Central memory CD8-positive, alpha-beta T cell (primary cell): ENCODE data around the gene SSX1.
"Not testable (repeated sequence)": the region's sequence is repeated elsewhere in the genome, so short reads cannot be mapped to it uniquely, and the experiment has no call there.

Experiments used
- ATAC-seq: fragments of 150-1000 bp; cut with Tn5 transposase; replicated peaks from 2 replicates; pipeline ENCODE4 v1.10.0; 2022; ENCODE audit warnings: mild to moderate bottlenecking, moderate FRiP score, moderate number of reproducible peaks; ENCODE audit not compliant: poor library complexity, severe bottlenecking; ENCODE audit errors: extremely low read depth
- DNase-seq, 2 donors: peaks; one replicate each; pipeline ENCODE4 v3.0.0; 2021; ENCODE audit warnings: low spot score in 2 of 2
- H3K27ac Mint-ChIP-seq: one replicate; pipeline ENCODE4 v1.8.0; 2022; ENCODE audit warnings: low read depth, mild to moderate bottlenecking, moderate library complexity, mixed read lengths
- H3K27me3 Mint-ChIP-seq: one replicate; pipeline ENCODE4 v1.8.0; 2022; ENCODE audit warnings: mixed read lengths
- H3K36me3 Mint-ChIP-seq: one replicate; pipeline ENCODE4 v1.8.0; 2022; ENCODE audit warnings: mild to moderate bottlenecking, moderate library complexity, mixed read lengths; ENCODE audit not compliant: insufficient read depth
- H3K4me1 Mint-ChIP-seq: one replicate; pipeline ENCODE4 v1.8.0; 2022; ENCODE audit warnings: mixed read lengths
- H3K4me3 Mint-ChIP-seq: one replicate; pipeline ENCODE4 v1.8.0; 2022; ENCODE audit warnings: mild to moderate bottlenecking, moderate library complexity, mixed read lengths
- H3K9me3 Mint-ChIP-seq: one replicate; pipeline ENCODE4 v1.8.0; 2022; ENCODE audit warnings: mixed read lengths

Gene SSX1

GRCh38 chrX:48255062-48255796, at the start of gene SSX1:
TSS of gene SSX1 (plus strand) at chrX:48255392. CDS start at chrX:48257242, 1,850 bp downstream.
- not testable (repeated sequence) for DNase-seq, H3K27ac Mint-ChIP-seq, H3K4me3 Mint-ChIP-seq, H3K9me3 Mint-ChIP-seq, ATAC-seq, H3K36me3 Mint-ChIP-seq, H3K4me1 Mint-ChIP-seq, H3K27me3 Mint-ChIP-seq

GRCh38 chrX:48214341-48214740, 40.9 kb upstream of the SSX1 start:
- H3K4me3 Mint-ChIP-seq, result not testable (repeated sequence)

GRCh38 chrX:48224196-48224595, 31.0 kb upstream of the SSX1 start:
- H3K4me1 Mint-ChIP-seq, H3K27ac Mint-ChIP-seq, H3K4me3 Mint-ChIP-seq, H3K9me3 Mint-ChIP-seq, DNase-seq, H3K36me3 Mint-ChIP-seq, ATAC-seq, H3K27me3 Mint-ChIP-seq: not testable (repeated sequence)

More at GRCh38 chrX:48214341-48214740, 40.9 kb upstream of the SSX1 start:
- not testable (repeated sequence) for DNase-seq, H3K36me3 Mint-ChIP-seq, H3K27ac Mint-ChIP-seq, H3K9me3 Mint-ChIP-seq, ATAC-seq, H3K4me1 Mint-ChIP-seq
- H3K27me3 Mint-ChIP-seq, result peaks cover 21% of the 10 kb centered on the region

GRCh38 chrX:48252945-48253344, 2.2 kb upstream of the SSX1 start:
- ATAC-seq, H3K36me3 Mint-ChIP-seq, H3K4me3 Mint-ChIP-seq, H3K4me1 Mint-ChIP-seq, H3K27ac Mint-ChIP-seq, H3K27me3 Mint-ChIP-seq, H3K9me3 Mint-ChIP-seq, DNase-seq: not testable (repeated sequence)

GRCh38 chrX:48274365-48274764, 19.2 kb downstream of the SSX1 start:
- not testable (repeated sequence) for H3K36me3 Mint-ChIP-seq, H3K9me3 Mint-ChIP-seq, H3K27me3 Mint-ChIP-seq, ATAC-seq, H3K27ac Mint-ChIP-seq, H3K4me1 Mint-ChIP-seq, H3K4me3 Mint-ChIP-seq, DNase-seq

- no peak overlapping the region for H3K4me3 Mint-ChIP-seq
- H3K27me3 Mint-ChIP-seq, result no peaks in the 10 kb centered on the region
- H3K36me3 Mint-ChIP-seq, result no peaks in the 10 kb centered on the region
- DNase-seq, result no peak
- no peak for ATAC-seq
- no peaks in the 10 kb centered on the region for H3K4me1 Mint-ChIP-seq
- no peaks in the 10 kb centered on the region for H3K9me3 Mint-ChIP-seq
- no peak overlapping the region for H3K27ac Mint-ChIP-seq
Measured at GRCh38 chrX:48278958-48279357, 23.8 kb downstream of the SSX1 start.

GRCh38 chrX:48280729-48281128, 25.5 kb downstream of the SSX1 start:
- H3K4me1 Mint-ChIP-seq, H3K4me3 Mint-ChIP-seq, DNase-seq, ATAC-seq, H3K9me3 Mint-ChIP-seq, H3K27me3 Mint-ChIP-seq, H3K27ac Mint-ChIP-seq, H3K36me3 Mint-ChIP-seq: not testable (repeated sequence)

GRCh38 chrX:48306175-48306574, 51.0 kb downstream of the SSX1 start:
- Mint-ChIP-seq H3K27ac (no peak overlapping the region), H3K4me3 (no peak overlapping the region), H3K27me3 (no peaks in the 10 kb centered on the region), H3K4me1 (no peaks in the 10 kb centered on the region), H3K9me3 (no peaks in the 10 kb centered on the region), H3K36me3 (no peaks in the 10 kb centered on the region)
- ATAC-seq (no peak), DNase-seq (no peak)

GRCh38 chrX:48313996-48314395, 58.8 kb downstream of the SSX1 start:
- not testable (repeated sequence) for H3K27ac Mint-ChIP-seq, H3K4me3 Mint-ChIP-seq, H3K36me3 Mint-ChIP-seq, DNase-seq, H3K9me3 Mint-ChIP-seq, H3K4me1 Mint-ChIP-seq, ATAC-seq
- H3K27me3 Mint-ChIP-seq, result peaks cover 17% of the 10 kb centered on the region
